AG10803 (cell line): Measurements from ENCODE around the gene SEC22B.
"Not testable (repeated sequence)": the region's sequence is repeated elsewhere in the genome, so short reads cannot be mapped to it uniquely, and the experiment has no call there.

ENCODE experiments used
- DNase-seq: peaks from one replicate; pipeline ENCODE4 v3.0.0; 2010; ENCODE audit warnings: low read depth
- H3K4me3 ChIP-seq: 2 replicates; pipeline ENCODE4 v1.5.1; 2011; ENCODE audit warnings: mild to moderate bottlenecking, low read length, control low read depth

Gene SEC22B

GRCh38 chr1:120105288-120105687, 71.0 kb downstream of the SEC22B start:
- not testable (repeated sequence) for H3K4me3 ChIP-seq, DNase-seq

GRCh38 chr1:120103768-120104167, 72.6 kb downstream of the SEC22B start:
- DNase-seq, H3K4me3 ChIP-seq: not testable (repeated sequence)

- not testable (repeated sequence) for H3K4me3 ChIP-seq, DNase-seq
Observed at GRCh38 chr1:120101593-120101992, 74.7 kb downstream of the SEC22B start.
